Measurements from ENCODE around the gene MBNL1.
A peak's percentile ranks its signal among the peaks of the same experiment; 100 is the strongest.

The MBNL1 gene, protein sequence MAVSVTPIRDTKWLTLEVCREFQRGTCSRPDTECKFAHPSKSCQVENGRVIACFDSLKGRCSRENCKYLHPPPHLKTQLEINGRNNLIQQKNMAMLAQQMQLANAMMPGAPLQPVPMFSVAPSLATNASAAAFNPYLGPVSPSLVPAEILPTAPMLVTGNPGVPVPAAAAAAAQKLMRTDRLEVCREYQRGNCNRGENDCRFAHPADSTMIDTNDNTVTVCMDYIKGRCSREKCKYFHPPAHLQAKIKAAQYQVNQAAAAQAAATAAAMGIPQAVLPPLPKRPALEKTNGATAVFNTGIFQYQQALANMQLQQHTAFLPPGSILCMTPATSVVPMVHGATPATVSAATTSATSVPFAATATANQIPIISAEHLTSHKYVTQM

DNA sequence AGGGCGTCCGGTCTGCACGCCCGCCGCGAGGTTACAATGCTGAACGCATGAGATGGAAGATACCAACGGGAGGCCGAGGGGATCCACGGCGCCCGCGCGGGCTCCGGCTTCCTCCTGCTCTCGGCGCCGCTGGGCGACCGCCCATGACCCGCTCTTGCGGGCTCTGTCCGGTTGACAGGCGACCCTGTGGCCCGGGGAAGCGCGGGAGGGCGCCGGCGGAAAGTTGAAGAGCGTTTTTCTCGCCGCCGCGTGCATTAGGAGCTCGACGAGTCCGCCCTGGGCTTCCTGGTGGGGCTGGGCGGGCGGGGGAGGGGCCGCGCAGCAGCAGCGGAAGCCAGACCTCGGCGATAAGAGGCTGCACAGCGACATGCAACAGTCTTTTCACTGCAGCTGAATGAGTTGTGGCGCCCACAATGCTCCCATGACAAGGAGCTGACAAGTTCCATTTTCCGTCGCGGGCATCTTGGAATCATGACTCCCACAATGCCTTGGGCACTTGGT, at the start of gene MBNL1:
Gene MBNL1, plus strand, starts transcription at position 375 of the 501 bp plus-strand sequence. CDS start 31,265 bp downstream, outside the sequence.
- DNase-seq (ENCODE audit: insufficient read length, low spot score) (no peak), FAIRE-seq (no peak)

GRCh38 chr3:152219216-152219615, 49.5 kb upstream of the MBNL1 start:
- peak; percentile 44 for FAIRE-seq

GRCh38 chr3:152219769-152220255, 48.9 kb upstream of the MBNL1 start:
- DNase-seq (ENCODE audit: insufficient read length, low spot score) (no peak), FAIRE-seq (peak; percentile 47)

More at GRCh38 chr3:152219216-152219615, 49.5 kb upstream of the MBNL1 start:
- no peak for DNase-seq (ENCODE audit: insufficient read length, low spot score)

DNA sequence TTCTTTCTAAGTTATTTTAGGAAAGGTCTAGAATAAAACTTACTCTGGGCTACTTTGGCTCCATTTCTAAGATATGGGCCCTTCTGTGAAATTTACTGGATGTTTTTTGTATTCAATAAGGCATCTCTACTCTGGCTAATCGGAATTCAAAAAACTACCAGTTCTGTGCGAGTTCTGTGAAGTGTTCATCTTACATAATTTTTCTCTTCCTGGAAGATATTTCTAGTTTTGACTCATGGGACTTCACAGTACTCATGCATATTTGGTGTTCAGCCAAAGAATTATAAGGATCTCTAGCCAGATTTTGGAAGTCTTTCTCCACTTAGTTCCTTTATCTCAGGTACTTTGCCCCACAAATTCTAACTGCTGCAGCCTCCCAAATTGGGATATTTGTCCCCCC, 46.4 kb upstream of the MBNL1 start:
- no peak for DNase-seq (ENCODE audit: insufficient read length, low spot score)
- FAIRE-seq = peak; percentile 26

GRCh38 chr3:152225201-152225600, 43.5 kb upstream of the MBNL1 start:
- peak; percentile 55 for FAIRE-seq
- no peak for DNase-seq (ENCODE audit: insufficient read length, low spot score)

DNA sequence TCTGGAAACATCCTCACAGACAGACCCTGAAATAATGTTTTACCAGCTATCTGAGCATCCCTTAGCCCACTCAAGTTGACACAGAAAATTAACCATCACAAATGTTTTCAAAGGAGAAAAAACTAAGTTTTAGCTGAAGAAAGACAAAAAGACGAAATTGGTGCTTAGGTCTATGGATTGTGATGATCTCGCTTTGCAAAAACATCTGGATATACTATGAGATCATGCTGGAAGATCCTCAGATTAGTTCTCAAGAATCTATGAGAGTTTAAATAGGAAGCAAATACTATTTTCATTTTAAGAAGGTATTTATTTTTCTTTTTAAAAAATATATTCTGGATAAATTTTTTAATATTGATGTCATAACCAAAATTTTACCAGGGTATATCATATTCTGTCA, 42.6 kb upstream of the MBNL1 start:
- FAIRE-seq = no peak
- DNase-seq (ENCODE audit: insufficient read length, low spot score) = no peak

GRCh38 chr3:152227027-152227426, 41.7 kb upstream of the MBNL1 start:
- FAIRE-seq = no peak
- no peak for DNase-seq (ENCODE audit: insufficient read length, low spot score)

GRCh38 chr3:152229692-152230091, 39.0 kb upstream of the MBNL1 start:
- no peak for FAIRE-seq
- DNase-seq (ENCODE audit: insufficient read length, low spot score) = no peak

GRCh38 chr3:152230370-152230769, 38.4 kb upstream of the MBNL1 start:
- FAIRE-seq = no peak

GRCh38 chr3:152232001-152232400, 36.7 kb upstream of the MBNL1 start:
- no peak for FAIRE-seq

More at GRCh38 chr3:152230370-152230769, 38.4 kb upstream of the MBNL1 start:
- DNase-seq (ENCODE audit: insufficient read length, low spot score) = no peak

GRCh38 chr3:152232679-152233078, 36.0 kb upstream of the MBNL1 start:
- DNase-seq (ENCODE audit: insufficient read length, low spot score) (no peak), FAIRE-seq (no peak)

More at GRCh38 chr3:152232001-152232400, 36.7 kb upstream of the MBNL1 start:
- no peak for DNase-seq (ENCODE audit: insufficient read length, low spot score)

DNA sequence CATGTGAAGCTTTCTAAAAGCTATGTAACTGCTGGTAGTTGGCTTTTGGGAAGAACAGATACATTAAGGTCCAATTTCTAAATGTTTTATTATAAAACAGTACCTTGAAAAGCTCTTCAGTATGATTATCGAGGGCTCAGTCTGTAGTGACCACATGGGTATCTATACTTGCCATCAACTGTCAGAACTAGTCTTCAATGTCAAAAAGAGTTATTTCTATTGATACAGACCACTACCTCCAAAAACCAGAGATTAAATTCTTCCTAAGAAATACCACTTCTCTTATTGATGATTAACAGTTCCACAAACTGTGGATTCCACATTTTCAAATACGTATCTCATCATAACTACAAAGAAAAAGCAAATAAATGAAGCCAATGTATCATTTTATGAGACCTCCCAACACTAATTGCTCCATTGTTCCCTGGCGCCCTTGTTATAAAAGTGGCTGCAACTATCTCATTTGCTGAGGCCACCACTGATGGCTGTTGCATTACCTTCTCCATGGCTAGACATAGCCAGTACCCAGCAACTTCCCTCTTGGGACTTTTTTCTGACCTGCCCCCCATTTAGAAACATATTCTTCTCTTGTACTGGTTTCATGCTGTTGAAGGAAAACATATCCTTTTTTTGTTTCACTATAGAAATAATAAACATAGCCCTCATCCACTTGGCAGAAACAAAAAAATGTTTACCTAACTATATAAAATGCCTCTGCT, 33.9 kb upstream of the MBNL1 start:
- DNase-seq (ENCODE audit: insufficient read length, low spot score) (no peak), FAIRE-seq (no peak)

- DNase-seq (ENCODE audit: insufficient read length, low spot score) = no peak
- FAIRE-seq = peak; percentile 54
Measured at GRCh38 chr3:152235709-152236298, 32.9 kb upstream of the MBNL1 start.

GRCh38 chr3:152236716-152237115, 32.0 kb upstream of the MBNL1 start:
- no peak for DNase-seq (ENCODE audit: insufficient read length, low spot score)
- peak; percentile 49 for FAIRE-seq

DNA sequence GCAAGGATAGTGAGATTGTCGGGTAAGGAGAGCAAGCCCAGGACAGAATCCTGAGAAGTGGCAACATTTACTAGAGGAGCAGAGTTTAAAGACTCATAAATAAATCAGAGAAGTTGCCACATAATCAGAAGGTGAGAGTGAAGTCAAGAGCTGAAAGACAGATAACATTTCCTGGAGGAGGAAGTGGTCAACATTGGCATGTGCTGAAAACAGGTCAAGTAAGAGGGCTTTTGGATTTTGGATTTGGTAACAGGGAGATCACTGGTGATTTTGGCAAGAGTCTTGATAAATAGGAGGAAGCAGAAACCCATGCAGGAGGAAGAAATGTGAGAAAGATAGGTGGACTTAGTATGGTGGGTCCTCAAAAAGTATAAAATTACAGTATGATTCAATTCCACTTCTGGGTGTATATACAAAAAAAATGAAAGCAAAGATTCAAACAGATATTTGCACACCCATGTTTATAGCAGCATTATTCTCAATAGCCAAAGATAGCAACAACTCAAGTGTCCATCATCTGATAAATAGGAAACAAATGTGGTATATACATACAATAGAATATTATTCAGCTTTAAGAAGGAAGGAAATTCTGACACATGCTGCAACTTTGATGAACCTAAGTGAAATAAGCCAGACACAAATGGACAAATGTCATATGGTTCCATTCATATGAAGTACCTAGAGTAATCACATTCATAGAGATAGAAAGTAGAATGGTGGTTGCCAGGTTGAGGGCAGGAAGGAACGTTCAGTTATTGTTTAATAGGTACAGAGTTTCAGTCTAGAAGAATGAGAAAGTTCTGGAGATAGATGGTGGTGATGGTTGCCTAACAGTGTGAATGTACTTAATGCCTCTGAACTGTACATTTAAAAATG, 27.3 kb upstream of the MBNL1 start:
- DNase-seq (ENCODE audit: insufficient read length, low spot score) = no peak

DNA sequence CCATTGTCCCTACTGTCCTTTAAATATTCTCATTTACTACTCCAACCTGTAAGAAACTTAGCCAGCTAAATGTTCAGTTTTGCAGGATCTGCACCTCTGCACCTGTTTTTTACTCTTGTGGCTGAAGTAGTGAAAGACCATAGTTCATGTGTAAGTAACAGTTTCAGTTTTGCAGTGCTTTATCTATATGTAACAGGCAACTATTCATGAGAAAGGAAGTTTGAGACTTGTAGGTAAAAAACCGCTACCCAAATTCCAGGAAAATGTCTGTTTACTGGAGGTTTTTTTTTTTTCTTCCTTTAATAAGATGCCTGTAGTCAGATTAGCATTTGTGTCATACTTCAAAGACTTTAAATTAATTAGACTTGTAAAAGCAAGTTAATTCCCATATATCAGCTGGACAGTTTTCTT, 25.4 kb upstream of the MBNL1 start:
- FAIRE-seq (peak; percentile 98), DNase-seq (ENCODE audit: insufficient read length, low spot score) (no peak)

More for the DNA sequence above, 27.3 kb upstream of the MBNL1 start:
- FAIRE-seq = peak; percentile 98

DNA sequence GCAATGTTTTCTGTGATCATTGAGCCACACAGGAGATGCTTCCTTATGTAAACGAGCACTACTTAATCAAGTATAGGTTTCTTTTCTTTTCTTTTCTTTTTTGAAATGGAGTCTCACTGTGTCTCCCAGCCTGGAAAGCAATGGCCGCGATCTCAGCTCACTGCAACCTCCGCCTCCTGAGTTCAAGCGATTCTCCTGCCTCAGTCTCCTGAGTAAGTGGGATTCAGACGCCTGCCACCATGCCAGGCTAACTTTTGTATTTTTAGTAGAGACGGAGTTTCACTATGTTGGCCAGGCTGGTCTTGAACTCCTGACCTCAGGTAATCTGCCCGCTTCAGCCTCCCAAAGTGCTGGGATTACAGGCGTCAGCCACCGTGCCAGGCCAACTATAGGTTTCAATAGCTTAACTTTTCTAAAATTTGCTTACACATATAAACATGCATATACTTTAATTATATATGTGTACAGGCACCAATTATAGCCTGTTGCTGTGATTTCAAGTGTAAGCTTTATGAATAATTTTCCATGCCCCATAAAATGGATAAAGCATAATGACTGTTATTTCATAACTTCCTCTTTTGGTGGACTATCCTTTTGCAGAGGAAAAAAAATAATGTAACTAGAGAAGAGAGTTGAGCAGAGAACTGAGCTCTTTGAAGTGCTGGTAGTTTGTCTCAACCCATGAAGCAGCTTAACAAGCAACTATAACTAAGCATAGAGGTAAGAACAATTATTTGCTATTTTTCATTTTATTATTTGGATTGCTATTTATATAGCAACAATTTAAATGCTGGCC, 24.8 kb upstream of the MBNL1 start:
- peak; percentile 87 for FAIRE-seq

GRCh38 chr3:152244517-152244888, 24.2 kb upstream of the MBNL1 start:
- DNase-seq (ENCODE audit: insufficient read length, low spot score) = no peak
- no peak for FAIRE-seq

More for the DNA sequence above, 24.8 kb upstream of the MBNL1 start:
- no peak for DNase-seq (ENCODE audit: insufficient read length, low spot score)

- FAIRE-seq = no peak
Measured at GRCh38 chr3:152245498-152246170, 23.1 kb upstream of the MBNL1 start.

More at GRCh38 chr3:152245498-152246170, 23.1 kb upstream of the MBNL1 start:
- no peak for DNase-seq (ENCODE audit: insufficient read length, low spot score)

All from GM19239 (cell line).